NK-92 (cell line): Measurements from ENCODE around the gene CYP2D6.
A peak's percentile ranks its signal among the peaks of the same experiment; 100 is the strongest.

Experiments used
- DNase-seq: peaks from one replicate; lab custom pipeline; 2025; ENCODE audit not compliant: unreplicated experiment; lab: John Stamatoyannopoulos, UW

The CYP2D6 gene

DNA sequence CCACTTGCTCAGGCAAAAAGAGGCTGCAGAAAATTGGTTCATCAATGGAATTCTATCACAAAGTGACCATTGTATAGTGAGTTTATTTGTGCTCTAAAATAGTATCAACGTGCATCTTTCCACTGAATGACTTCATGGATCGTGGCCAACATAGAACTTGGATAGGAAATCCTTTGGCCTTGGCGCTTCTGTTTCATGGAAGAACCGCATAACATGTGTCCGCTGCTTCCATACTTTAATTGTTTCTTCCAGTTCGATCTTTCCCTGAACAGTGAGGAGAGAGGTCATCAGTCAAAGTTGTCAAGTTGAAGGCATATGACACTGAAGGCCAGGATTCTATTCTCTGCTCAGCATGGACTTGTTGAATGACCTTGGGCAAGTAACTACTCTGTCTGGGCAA lies 44.6 kb downstream of the CYP2D6 start:
- DNase-seq = no peak

DNA sequence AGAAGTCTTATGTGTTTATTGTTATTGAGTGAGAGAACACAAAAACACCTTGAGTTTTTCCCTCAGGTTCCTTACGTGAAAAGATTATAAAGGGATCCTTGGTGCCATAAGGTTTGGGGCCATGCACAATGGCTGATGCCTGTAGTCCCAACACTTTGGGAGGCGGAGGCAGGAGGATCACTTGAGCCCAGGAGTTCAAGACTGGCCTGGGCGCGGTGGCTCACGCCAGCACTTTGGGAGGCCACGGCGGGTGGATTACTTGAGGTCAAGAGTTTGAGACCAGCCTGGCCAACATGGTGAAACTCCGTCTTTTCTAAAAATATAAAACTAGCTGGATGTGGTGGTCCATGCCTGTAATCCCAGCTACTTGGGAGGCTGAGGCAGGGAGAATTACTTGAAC lies 45.7 kb downstream of the CYP2D6 start:
- no peak for DNase-seq

DNA sequence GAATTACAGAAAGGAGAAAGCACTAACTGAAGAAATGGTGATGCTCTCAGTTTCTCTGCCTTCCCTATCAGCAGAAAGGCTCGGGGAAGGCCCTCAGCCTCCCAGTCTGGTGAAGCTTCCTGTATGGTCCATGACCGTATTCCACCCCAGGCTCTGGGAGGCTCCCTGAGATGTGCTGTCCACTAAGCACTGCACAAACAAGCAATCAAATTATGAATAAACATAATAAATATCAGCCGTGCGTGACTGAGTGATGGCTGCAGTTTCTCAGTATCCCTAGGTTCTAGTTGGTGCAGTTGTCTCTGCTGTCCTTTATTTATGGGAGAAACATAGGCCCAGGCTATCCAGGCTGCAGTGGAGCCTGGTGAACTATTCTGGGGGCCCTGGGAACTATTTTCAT lies 47.5 kb downstream of the CYP2D6 start:
- no peak for DNase-seq

DNA sequence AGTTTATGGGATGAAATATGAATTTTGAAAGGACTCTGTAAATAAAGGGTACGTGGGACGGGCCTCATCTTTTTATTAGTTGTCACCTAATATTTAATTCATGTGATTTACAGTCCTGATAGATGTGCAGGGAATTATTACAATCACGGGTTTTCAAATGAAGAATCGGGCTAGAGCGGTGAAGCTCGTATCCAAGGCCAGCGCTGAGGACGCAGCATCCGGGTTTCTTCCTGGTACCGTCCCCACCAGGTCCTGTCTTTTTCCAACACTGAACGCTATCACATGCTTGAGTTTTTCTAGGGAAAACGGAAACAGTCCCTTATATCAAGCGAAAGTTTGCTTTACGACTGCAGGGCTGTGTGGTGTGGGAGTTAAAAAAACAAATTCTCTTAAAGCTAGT lies 50.3 kb downstream of the CYP2D6 start:
- DNase-seq = no peak

DNA sequence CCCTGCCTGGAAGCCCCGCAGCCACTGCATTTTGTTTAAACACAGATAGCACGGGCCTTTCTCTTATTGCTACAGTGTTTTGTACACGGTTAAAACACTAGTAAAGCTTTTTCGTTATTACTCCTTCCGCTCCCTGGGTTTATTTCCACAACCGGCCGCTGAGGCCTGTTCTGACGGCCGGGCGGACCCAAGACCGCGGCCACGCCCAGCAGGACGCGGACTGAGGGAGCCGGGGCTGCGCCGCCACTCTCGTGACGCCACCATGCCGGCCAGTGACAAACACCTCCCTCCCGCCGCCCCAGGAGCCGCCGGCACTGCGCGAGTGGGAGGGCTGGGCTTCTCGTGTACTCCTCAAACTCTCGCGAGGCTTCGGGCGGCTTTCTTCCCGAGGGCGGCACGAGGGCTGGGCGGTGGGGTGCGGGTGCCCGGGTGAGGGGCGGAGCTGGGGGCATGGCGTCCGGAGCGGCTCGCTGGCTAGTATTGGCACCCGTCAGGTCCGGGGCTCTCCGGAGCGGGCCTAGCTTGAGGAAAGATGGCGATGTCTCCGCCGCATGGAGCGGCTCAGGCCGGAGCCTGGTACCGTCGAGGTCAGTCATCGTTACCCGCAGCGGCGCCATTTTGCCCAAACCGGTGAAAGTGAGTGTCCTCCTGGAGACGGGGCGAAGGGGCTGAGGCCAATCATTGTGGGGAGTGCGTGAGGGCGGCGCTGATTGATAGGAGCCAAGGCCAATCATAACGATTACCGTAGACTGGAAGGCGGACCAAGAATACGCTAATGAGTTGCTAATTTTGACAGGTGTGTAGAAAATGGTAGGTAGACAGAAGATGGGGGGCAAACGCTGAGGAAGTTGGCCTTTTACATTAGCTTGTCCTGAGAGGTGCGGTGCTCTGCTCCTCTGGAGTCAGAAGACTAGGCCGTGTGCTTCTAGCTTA lies 51.0 kb downstream of the CYP2D6 start, which contains the start of gene SMDT1:
SMDT1 (plus strand) TSS at position 382 of the 933 bp plus-strand sequence; CDS start at position 451, 69 bp downstream.
- peak; percentile 91 for DNase-seq

DNA sequence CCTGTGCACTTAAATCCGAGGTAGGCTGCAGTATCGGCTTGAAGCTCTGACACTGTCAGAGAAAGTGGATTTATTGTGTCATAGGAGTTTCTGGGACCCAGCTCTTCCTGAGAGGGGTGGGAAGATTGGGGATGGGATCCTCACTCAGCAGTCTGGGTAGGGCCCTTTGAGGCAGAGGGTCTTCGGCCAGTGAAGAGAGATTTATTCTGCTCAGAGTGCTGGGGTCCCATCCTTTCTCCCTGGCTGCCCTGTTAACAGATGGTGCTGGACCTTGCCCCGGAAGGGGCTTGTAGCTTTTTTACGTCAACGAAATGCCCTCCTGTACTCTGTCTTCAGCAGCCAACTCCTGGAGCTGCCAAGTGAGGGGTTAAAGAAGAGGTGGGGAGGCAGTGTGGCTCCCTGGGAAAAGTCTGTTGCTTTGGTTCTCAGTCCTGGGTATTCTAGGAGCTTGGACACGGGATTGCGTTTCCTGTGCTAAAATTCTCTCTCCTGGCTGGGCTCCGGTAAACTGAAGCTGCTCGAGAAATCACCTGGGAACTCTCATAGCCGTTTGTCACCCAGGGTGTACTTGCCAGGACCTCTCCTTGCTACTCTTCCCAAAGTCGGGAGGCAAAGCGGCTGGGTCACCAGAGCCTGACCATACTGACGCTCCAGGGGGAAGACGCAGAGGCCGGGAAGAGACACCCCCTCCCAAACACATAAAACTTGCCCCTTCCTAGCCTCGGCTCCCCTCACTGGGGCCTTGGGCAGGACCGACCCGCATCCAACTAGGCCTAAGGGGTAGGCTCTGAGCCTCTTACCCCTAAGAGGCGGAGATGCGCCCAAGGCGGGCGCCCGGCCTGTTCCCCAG lies 51.9 kb downstream of the CYP2D6 start:
- no peak for DNase-seq

DNA sequence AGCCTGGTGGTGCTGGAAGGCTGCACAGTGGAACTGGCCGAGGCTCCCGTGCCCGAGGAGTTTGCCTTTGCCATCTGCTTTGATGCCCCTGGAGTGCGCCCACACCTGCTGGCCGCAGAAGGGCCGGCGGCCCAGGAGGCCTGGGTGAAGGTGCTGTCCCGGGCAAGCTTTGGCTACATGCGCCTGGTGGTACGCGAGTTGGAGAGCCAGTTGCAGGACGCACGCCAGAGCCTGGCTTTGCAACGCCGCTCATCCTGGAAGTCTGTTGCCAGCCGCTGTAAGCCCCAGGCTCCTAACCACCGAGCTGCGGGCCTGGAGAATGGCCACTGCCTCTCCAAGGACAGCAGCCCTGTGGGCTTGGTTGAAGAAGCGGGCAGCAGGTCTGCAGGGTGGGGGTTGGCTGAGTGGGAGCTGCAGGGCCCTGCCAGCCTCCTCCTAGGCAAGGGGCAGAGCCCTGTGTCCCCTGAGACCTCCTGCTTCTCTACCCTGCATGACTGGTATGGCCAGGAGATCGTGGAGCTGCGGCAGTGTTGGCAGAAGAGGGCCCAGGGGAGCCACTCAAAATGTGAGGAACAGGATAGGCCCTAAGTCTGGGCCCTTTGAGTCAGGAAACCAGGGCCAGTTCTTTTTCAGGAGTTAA lies 53.0 kb downstream of the CYP2D6 start:
- no peak for DNase-seq

DNA sequence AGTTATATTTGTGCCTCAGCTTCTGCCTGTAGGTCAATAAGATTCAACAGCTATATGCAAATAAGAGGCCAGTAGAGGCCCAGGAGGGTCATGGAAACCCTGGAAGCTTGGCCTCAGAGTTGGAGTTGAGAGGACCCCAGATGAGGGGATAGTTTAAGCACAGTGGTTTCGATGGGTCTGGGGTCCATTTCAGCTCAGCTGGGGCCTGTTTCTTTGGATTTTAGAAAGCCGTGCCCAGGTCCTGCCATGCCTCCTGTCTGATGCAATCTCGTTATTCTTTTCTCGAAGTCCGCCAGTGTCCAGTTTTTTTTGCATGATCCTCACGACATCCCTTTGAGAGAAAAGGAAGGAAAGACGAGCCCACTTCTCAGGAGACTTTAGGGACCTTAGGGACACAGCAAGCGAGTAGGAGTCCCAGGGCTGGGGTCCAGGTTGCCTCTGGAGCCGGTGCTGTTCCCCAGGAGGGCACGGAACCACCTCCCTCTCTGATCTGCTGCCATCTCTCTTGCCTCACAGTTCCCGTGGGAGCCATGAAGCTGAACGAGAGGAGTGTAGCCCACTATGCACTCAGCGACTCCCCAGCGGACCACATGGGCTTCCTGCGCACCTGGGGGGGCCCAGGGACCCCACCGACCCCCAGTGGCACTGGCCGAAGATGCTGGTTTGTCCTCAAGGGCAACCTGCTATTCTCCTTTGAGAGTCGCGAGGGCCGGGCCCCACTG lies 53.7 kb downstream of the CYP2D6 start:
- no peak for DNase-seq
